K562 (cell line): Measurements from ENCODE around the gene PSMG3. TPM values are rescaled to one million over a fixed set of nuclear protein-coding genes. Genes with fewer than 3 reads are reported as not detected.

Experiments used
- CBFA2T3 ChIP-seq: fragments of 450-650 bp; IDR thresholded peaks from 2 replicates; pipeline ENCODE4 v1.6.1; 2017
- DPF2 ChIP-seq: fragments of 450-650 bp; IDR thresholded peaks from 2 replicates; pipeline ENCODE4 v1.6.1; 2016
- ESRRA ChIP-seq: fragments of 450-650 bp; IDR thresholded peaks from 2 replicates; pipeline ENCODE4 v1.6.1; 2014; ENCODE audit warnings: low read depth, mild to moderate bottlenecking, moderate library complexity, borderline replicate concordance
- FOXK2 ChIP-seq, 2 experiments: fragments of 450-650 bp; IDR thresholded peaks in 1 of 2; conservative IDR thresholded peaks in 1 of 2; 2 replicates each; pipeline ENCODE4 v1.6.1; 2016; ENCODE audit warnings: low read depth in 2 of 2, mild to moderate bottlenecking in 1 of 2
- HDAC1 ChIP-seq, 2 experiments: fragments of 450-650 bp; IDR thresholded peaks; 2 replicates each; pipeline ENCODE4 v1.6.1; 2016 to 2017; ENCODE audit warnings: inconsistent platforms in 1 of 2, mild to moderate bottlenecking in 1 of 2, moderate library complexity in 1 of 2
- HDAC2 ChIP-seq: fragments of 450-650 bp; IDR thresholded peaks from 2 replicates; pipeline ENCODE4 v1.6.1; 2016; ENCODE audit warnings: mild to moderate bottlenecking
- HMGN3 ChIP-seq: IDR thresholded peaks from 2 replicates; pipeline ENCODE4 v1.6.1; 2011; ENCODE audit warnings: borderline replicate concordance, low read depth, mild to moderate bottlenecking, mixed read lengths, low read length; ENCODE audit not compliant: insufficient read length; ENCODE audit errors: extremely low read depth
- KDM1A ChIP-seq, 2 experiments: fragments of 450-650 bp; IDR thresholded peaks; 2 replicates each; pipeline ENCODE4 v1.6.1; 2016; ENCODE audit warnings: mild to moderate bottlenecking in 2 of 2
- MAFK ChIP-seq: IDR thresholded peaks from 2 replicates; pipeline ENCODE4 v1.6.1; 2011; ENCODE audit warnings: low read length, improper control_type of control experiment
- MYNN ChIP-seq, 2 experiments: sonication (generic); formaldehyde crosslinking in 1 of 2; IDR thresholded peaks; 2 replicates each; pipeline versions ENCODE4 v1.5.0 to v1.6.1; 2016 to 2020; ENCODE audit warnings: antibody characterized with exemption in 1 of 2, missing genetic modification reagents in 1 of 2
- NFE2 ChIP-seq: IDR thresholded peaks from 2 replicates; pipeline ENCODE4 v1.6.1; 2014; ENCODE audit warnings: antibody characterized with exemption, low read depth
- POLR2G ChIP-seq: fragments of 200-400 bp; formaldehyde crosslinking; IDR thresholded peaks from 2 replicates; pipeline ENCODE4 v1.6.1; 2017; ENCODE audit warnings: low read depth, mild to moderate bottlenecking, antibody characterized with exemption, low read length, moderate library complexity
- PURB ChIP-seq: sonication (generic); formaldehyde crosslinking; IDR thresholded peaks from 2 replicates; pipeline ENCODE4 v1.9.0; 2021; ENCODE audit warnings: low read depth, mild to moderate bottlenecking, missing genetic modification reagents
- SIN3A ChIP-seq, 2 experiments: fragments of 150-350 bp in 1 of 2; IDR thresholded peaks; 2 replicates each; pipeline ENCODE4 v1.6.1; 2011 to 2016; ENCODE audit warnings: borderline replicate concordance in 2 of 2, low read depth in 2 of 2, low read length in 2 of 2, mild to moderate bottlenecking in 2 of 2, moderate library complexity in 2 of 2; ENCODE audit not compliant: control insufficient read depth in 1 of 2
- SREBF2 ChIP-seq: sonication (generic); formaldehyde crosslinking; IDR thresholded peaks from 2 replicates; pipeline ENCODE4 v1.4.0; 2020; ENCODE audit warnings: mild to moderate bottlenecking, missing genetic modification reagents
- ZNF41 ChIP-seq: fragments of 250-450 bp; sonication (Bioruptor Pico); conservative IDR thresholded peaks from 2 replicates; pipeline ENCODE4 v1.4.0; 2020; ENCODE audit warnings: mild to moderate bottlenecking
- polyA plus RNA-seq, 8 experiments: library from polyadenylated mRNA; depleted of rRNA in 4 of 8; stranded (reverse) in 5 of 8; unstranded in 3 of 8; fragments of >200 nt; fragmentation: Nextera tagmentation in 2 of 8; fragmentation: Illumina TruSeq in 1 of 8; extraction: Ambion mirVana in 2 of 8; extraction: Trizol in 1 of 8; gene quantifications; 2 replicates each; pipeline versions ENCODE4 v1.2.1 to v1.2.3, GENCODE V29; 2011 to 2014; ENCODE audit warnings: inconsistent platforms in 1 of 8, missing spikeins in 1 of 8
- total RNA-seq, 7 experiments: library from RNA; depleted of rRNA in 6 of 7; stranded (reverse); fragments of >200 nt in 6 of 7; fragmentation: Illumina TruSeq in 2 of 7; extraction: Trizol in 2 of 7; gene quantifications; 2 replicates each; pipeline versions ENCODE4 v1.2.1 to v1.2.3, GENCODE V29; 2011 to 2021; ENCODE audit warnings: low replicate concordance in 1 of 7
- TF ChIP-seq, protein P1 (sequence below), 2 experiments: fragments of 450-650 bp; formaldehyde crosslinking in 1 of 2; IDR thresholded peaks; 2 replicates each; pipeline versions ENCODE4 v1.4.0 to v1.6.1; 2014 to 2020; ENCODE audit warnings: mild to moderate bottlenecking in 2 of 2, borderline replicate concordance in 1 of 2, low read depth in 1 of 2
- TF ChIP-seq, protein P2 (sequence below): sonication (generic); formaldehyde crosslinking; IDR thresholded peaks from 2 replicates; pipeline ENCODE4 v1.8.0; 2022; ENCODE audit warnings: missing genetic modification reagents, mild to moderate bottlenecking, moderate library complexity, borderline replicate concordance

Gene PSMG3
- total and polyA plus RNA-seq, 9 of the 15 experiments (the other 6 are each of a cell fraction or from before 2014, with no cell fraction given) = 34.8 to 122 (median 80.1) TPM

DNA sequence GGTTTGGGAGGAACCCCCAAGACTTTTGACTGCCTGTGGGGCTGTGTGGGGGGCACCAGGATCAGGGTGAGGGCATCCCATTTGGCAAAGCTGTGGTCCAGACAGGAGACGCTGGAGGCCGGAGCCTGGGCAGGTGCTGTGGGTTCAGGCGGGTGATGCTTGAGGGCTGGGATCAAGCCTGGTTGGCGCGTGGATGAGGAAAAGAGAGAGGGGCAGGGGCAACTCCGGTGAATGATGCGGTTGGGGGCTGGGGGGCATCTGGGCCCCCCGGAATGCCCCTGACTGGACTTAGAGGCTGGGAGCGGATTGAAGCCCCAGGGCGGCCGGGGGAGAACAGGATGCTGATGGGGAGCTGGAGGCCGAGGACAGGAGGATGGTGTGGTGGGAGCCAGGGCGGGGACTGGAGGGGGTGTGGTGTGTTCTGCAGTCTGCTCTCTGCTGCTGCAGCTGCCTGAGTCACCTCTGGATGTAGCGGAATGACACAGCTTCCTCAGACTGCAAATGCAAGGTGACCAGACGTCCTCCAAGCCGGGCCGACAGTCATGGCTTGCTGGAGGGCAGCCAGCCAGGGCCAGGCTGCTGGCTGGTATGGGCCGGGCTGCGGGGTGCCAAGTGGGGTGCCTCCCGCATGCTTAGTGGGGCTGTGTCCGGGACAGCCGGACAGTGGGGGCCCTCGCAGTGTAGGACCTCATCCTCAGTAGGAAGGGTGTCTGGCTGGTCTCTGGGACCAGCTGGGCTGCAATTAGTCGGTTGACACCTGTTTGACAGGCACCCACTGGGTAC, 36.1 kb downstream of the PSMG3 start (continued):
- TF ChIP-seq, protein P1, sequence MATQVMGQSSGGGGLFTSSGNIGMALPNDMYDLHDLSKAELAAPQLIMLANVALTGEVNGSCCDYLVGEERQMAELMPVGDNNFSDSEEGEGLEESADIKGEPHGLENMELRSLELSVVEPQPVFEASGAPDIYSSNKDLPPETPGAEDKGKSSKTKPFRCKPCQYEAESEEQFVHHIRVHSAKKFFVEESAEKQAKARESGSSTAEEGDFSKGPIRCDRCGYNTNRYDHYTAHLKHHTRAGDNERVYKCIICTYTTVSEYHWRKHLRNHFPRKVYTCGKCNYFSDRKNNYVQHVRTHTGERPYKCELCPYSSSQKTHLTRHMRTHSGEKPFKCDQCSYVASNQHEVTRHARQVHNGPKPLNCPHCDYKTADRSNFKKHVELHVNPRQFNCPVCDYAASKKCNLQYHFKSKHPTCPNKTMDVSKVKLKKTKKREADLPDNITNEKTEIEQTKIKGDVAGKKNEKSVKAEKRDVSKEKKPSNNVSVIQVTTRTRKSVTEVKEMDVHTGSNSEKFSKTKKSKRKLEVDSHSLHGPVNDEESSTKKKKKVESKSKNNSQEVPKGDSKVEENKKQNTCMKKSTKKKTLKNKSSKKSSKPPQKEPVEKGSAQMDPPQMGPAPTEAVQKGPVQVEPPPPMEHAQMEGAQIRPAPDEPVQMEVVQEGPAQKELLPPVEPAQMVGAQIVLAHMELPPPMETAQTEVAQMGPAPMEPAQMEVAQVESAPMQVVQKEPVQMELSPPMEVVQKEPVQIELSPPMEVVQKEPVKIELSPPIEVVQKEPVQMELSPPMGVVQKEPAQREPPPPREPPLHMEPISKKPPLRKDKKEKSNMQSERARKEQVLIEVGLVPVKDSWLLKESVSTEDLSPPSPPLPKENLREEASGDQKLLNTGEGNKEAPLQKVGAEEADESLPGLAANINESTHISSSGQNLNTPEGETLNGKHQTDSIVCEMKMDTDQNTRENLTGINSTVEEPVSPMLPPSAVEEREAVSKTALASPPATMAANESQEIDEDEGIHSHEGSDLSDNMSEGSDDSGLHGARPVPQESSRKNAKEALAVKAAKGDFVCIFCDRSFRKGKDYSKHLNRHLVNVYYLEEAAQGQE (IDR thresholded peaks at IDR 0.05; ENCODE audit: borderline replicate concordance) = 0 out of 2 replicates have a peak, but pooled peaks have one; percentile 8
- TF ChIP-seq, protein P1 (CRISPR knock-in tag; IDR thresholded peaks at IDR 0.05; ENCODE audit: low read depth) = no peak
- TF ChIP-seq HMGN3 (peak; percentile 32), POLR2G (peak; percentile 21; the same call in 1 of the 2 replicates), FOXK2 (conservative IDR thresholded peaks at IDR 0.05 in 1 of 2, IDR thresholded peaks at IDR 0.05 in 1 of 2; ENCODE audit: low read depth in 2 of 2) (0 out of 4 replicates have a peak, but pooled peaks of 1 of the 2 experiments have one; percentile 27), SIN3A (IDR thresholded peaks at IDR 0.05; ENCODE audit: borderline replicate concordance in 2 of 2, control insufficient read depth in 1 of 2, low read depth in 2 of 2, low read length in 2 of 2) (peak in 1 of 2 experiments; percentile 38; a peak in 1 of 4 replicates), SREBF2 (CRISPR knock-in tag) (no peak), KDM1A (IDR thresholded peaks at IDR 0.05) (peak; percentile 16 to 33; a peak in 1 of 4 replicates), MYNN (IDR thresholded peaks at IDR 0.05) (peak; percentile 59; the same call in 1 of the 2 replicates), MYNN (CRISPR knock-in tag; IDR thresholded peaks at IDR 0.05) (no peak), PURB (CRISPR knock-in tag) (no peak), NFE2 (peak; percentile 89), HDAC2 (0 out of 2 replicates have a peak, but pooled peaks have one; percentile 14), HDAC1 (IDR thresholded peaks at IDR 0.05) (peak in 1 of 2 experiments; percentile 77; a peak in 2 of 4 replicates), ESRRA (peak; percentile 52; the same call in 1 of the 2 replicates), ZNF41 (no peak), MAFK (peak; percentile 61), CBFA2T3 (0 out of 2 replicates have a peak, but pooled peaks have one; percentile 19), DPF2 (peak; percentile 51)
- TF ChIP-seq, protein P2, sequence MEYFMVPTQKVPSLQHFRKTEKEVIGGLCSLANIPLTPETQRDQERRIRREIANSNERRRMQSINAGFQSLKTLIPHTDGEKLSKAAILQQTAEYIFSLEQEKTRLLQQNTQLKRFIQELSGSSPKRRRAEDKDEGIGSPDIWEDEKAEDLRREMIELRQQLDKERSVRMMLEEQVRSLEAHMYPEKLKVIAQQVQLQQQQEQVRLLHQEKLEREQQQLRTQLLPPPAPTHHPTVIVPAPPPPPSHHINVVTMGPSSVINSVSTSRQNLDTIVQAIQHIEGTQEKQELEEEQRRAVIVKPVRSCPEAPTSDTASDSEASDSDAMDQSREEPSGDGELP = peak; percentile 51; the same call in 1 of the 2 replicates
